GM12875 (cell line): ENCODE data around the gene UCP3.
A peak's percentile ranks its signal among the peaks of the same experiment; 100 is the strongest.

Experiments
- H3K4me3 ChIP-seq: one replicate; pipeline ENCODE4 v1.5.1; 2011; ENCODE audit warnings: low read depth, low read length, control low read depth
- TF ChIP-seq, protein P1 (sequence below): IDR thresholded peaks from 2 replicates; pipeline ENCODE4 v1.5.1; 2011; ENCODE audit warnings: low read depth, mild to moderate bottlenecking, control low read depth, inconsistent platforms, low read length, moderate library complexity, borderline replicate concordance; ENCODE audit not compliant: insufficient read depth

UCP3 gene

DNA sequence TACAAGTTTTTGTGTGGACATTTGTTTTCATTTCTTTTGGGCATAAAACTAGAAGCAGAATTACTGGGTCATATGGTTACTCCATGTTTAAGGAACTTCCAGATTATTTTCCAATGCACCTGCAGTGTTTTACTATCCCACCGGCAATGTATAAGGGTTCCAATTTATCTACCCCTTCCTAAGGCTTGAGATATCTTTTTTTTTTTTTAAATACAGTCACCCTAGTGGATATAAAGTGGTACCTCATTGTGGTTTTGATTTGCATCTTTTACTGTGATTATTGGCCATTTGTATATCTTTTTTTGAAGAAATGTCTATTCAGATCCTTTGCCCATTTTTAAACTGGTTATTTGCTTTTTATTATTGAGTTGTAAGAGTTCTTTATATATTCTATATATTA, 34.6 kb upstream of the UCP3 start:
- TF ChIP-seq, protein P1, sequence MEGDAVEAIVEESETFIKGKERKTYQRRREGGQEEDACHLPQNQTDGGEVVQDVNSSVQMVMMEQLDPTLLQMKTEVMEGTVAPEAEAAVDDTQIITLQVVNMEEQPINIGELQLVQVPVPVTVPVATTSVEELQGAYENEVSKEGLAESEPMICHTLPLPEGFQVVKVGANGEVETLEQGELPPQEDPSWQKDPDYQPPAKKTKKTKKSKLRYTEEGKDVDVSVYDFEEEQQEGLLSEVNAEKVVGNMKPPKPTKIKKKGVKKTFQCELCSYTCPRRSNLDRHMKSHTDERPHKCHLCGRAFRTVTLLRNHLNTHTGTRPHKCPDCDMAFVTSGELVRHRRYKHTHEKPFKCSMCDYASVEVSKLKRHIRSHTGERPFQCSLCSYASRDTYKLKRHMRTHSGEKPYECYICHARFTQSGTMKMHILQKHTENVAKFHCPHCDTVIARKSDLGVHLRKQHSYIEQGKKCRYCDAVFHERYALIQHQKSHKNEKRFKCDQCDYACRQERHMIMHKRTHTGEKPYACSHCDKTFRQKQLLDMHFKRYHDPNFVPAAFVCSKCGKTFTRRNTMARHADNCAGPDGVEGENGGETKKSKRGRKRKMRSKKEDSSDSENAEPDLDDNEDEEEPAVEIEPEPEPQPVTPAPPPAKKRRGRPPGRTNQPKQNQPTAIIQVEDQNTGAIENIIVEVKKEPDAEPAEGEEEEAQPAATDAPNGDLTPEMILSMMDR: no peak
- H3K4me3 ChIP-seq: no peak overlapping the region

DNA sequence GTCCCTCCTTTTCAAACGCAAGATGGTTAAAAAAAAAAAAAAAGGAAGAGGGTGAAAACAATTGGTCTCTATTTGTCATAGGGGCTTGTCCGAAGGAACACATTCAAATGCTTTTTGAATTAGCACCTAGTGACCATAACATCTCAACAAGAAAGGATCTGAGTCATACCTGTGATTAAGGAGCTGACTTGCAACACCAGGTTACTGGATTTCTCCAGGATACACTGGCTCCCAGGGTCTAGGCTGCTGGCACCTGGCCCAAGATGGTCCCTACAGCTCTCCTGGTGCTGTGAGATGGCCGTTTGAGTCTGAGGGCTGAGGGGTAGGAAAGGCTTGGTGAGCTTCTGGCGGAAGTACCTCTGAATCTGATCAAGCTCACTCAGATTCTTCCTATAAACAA, 28.4 kb upstream of the UCP3 start:
- no peak overlapping the region for H3K4me3 ChIP-seq
- TF ChIP-seq, protein P1: no peak

DNA sequence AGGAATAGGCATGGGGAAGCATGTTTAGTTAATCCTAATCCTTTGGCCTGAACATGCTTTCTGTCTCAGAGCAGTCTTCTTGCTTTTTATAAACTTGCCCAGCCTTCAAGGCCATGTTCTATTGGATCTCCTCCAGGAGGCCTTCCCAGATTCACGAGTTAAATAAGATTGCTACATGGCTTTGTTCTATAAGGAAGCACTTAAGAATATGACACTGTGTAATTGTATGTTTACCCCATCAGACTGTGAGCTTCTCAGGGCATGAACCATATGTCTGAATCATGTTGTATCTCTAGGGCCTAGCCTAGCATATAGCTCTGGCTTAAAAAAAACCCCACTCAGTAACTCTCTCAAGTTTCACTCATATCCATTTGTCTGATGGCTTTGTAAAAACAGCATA, 26.4 kb upstream of the UCP3 start:
- TF ChIP-seq, protein P1: no peak
- H3K4me3 ChIP-seq: no peak overlapping the region

DNA sequence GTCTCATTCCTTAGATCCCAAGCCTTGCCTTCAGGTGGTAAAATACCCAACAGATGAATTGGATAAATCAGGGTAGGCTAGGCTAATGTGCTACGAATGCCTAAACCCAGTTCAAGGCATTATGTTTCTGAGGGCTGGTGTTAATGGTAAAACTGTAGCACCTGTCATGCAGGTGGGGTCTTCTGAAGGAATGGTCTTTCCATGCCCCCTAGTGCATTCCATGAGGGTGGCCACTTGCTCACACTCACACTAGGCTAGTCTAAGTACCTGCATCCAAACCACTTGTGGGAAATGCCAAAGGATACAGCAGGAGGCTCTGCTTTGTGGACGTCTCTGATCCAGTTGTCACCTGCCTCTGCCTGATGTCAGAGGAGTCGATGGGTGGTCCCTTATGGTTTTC, 24.2 kb upstream of the UCP3 start:
- no peak overlapping the region for H3K4me3 ChIP-seq
- TF ChIP-seq, protein P1: 0 out of 2 replicates have a peak, but pooled peaks have one; percentile 14

DNA sequence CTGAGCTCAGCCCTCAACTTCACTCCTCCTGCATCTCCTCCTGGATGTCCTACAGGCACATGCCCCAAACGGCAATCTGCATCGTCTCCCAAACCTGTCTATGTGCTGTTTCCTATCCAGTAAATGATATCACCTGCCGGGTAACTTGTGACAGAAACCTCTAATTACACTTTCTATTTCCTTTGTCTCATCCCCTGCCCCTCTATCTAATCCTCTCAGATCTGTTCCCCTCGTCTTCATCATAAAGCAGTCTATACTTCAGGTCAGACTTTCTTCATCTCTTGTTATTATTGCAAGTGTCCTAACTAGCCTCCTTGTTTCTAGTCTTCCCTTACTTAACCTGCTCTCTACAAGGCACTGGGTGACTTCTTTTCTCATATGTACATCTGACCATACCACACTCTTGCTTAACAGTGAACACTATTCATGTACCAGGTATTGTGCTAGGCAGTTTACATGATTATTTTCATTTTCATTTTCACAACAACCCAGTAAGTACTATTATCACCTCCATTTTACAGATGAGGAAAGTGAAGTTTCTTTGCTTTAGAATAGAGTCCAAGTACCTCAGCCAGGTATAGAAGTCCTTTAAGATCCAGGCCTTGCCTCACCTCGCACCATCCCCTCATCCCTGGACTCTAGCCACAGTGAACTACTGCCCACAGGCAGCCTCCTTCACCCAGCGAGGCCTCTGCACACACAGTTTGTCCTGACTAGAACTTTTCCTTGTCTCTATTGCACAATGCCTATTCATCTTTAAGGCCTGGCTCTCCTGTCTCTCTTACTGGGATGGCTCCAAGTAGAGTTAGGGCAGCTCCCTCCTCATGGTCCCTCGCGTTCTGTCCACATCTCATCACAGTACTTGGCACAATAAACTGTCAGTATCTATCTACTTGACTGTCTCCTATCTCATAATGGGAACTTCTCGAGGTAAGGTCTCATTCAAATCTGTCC, 22.1 kb upstream of the UCP3 start:
- TF ChIP-seq, protein P1: no peak
- no peak overlapping the region for H3K4me3 ChIP-seq

DNA sequence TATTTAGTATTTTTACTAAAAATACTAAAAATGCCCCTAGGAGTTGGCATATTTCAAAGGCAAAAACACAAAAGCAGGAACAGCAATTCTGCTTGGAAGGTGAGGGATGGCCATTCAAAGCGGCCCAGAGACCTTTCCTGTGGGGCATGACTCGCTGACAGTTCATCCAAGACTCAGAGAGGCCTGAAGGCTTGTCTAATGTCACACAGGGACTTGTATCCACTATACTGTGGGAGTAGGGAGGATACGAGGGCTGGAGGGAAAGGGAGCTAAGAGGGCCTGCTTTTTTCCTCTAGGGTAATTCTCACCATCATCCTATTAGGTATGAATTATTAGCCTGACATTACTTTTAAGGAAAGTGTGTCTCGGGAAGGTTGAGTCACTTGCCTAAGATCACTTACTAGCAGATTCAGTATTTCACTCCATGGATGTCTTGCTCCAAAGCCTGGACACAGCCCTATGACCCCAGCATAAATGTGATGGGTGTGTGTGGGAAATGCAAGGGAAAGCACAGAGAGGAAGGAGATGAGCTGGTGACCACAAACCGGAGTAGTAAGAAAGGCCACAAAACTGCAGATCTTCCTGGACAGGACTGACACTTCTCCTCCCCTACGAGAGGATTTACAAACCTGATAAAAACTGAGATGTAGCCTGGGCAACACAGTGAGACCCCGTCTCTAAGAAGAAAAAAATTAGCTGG, 16.7 kb upstream of the UCP3 start:
- TF ChIP-seq, protein P1: no peak

More for the DNA sequence above, 16.7 kb upstream of the UCP3 start:
- H3K4me3 ChIP-seq: no peak overlapping the region
